ENCODE measurements around the gene MMP23B.
"Not testable (repeated sequence)": the region's sequence is repeated elsewhere in the genome, so short reads cannot be mapped to it uniquely, and the experiment has no call there.

Gene MMP23B

GRCh38 chr1:1671365-1672119 lies 39.6 kb downstream of the MMP23B start:
- DNase-seq: no peak

DNA sequence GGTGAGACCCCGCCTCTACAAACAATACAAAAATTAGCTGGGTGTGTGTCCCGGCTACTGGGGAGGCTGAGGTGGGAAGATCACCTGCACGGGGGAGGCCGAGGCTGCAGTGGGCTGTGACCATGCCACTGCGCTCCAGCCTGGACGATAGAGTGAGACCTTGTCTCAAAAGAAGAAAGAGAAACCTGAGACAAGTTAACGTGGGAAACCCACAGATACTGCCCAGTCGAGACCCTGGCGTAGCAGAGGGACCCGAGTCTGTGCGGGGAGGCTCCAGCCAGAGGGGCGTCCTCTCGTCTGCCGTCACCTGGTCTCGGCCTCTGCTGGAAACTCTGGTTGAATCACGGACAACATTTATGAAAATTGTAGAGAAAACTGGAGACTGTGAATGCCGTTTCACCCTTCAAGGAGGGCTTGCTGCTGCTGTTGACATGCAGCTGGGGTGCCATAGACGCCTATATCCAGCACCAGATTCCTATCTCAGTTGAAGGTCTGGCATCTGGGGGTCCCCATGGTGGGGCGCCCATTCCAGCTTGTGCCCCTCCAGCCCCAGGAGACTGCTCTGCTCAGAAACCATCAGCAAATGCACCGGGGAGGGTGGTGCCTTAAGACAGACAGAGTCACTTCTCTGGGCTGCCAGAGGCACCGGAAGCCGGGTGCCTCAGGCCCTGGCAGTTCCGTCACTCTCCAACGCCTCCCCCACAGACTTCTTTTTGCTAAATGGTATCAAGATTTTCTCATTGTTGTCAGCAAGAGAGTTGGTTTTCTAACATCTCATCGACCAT lies 40.4 kb downstream of the MMP23B start:
- DNase-seq: no peak

DNA sequence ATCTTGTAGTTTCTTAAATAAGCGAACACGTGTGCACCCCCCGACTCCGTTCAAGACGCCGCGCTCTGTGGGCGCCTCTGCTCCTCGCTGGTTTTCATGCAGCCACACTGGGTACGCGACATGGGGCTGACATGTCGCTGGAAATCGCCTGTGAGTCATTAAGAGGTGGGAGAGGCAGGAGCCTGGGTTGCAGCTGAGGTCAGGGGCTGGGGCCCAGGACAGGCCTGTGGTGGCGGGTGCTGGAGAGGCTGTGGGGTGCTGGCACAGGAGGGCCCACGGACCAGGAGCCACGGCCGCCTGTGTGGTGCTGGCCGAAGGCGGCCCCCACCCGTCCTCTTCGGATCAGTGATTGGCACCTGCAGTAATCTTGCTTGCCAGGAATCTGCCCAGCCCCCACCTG lies 42.8 kb downstream of the MMP23B start:
- DNase-seq: not testable (repeated sequence)

DNA sequence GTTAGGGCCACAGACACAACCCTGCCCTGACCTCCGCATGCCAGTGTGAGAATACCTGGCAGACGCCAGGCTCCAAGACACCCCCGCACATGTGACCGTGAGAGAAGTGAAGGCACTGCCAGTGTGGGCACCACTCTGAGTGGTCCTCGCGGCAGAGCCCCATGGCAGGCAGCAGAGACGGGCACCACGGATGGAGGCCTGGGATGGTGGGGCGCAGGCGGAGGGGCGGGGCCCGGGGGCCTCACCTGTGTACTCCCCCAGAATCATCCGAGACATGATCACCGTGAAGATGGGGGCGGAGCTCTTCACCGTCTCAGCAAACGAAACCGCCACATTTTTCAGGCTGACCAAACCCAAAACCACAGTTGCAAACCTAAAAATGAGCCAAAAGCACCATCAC lies 43.2 kb downstream of the MMP23B start:
- not testable (repeated sequence) for DNase-seq

- not testable (repeated sequence) for DNase-seq
Observed at GRCh38 chr1:1676087-1676486, 44.1 kb downstream of the MMP23B start.

GRCh38 chr1:1677718-1678580 lies 46.0 kb downstream of the MMP23B start:
- no peak for DNase-seq

DNA sequence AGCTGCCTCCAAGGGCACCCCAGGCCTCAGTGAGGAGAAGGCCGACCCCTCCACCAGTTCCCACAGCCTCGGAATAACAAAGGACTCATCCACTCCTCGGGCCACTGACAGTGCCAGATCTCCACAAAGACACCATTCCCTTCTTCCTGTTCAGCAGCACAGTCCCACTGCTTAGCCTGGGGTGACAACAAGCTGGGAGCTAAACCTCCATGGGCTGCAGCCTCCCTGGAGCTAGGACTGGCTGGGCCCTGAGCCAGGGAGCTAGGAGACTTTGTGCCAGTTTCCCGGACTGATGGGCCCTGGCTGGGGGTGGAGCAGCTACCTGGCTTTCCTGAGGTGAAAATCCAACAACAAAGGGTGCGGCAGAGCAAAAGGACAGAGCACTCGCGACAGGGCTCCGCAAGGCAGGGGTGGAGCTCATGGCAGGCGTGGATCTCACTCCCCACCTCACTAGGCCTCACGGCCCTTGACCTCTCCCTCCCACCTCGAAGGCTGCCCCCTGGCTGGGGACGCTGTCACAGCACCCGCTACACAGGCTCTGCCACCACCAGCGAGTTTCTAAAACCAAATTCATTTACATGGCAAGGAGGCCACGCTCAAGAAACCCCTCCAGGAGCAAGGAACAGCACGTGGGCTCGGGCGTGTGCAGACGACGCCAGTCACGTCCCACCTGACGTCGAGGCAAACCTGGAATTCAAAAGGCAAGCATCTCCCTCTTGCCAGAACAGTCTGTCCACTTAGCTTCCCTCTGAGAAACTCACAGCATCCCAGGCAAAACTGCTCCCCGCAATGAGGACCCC lies 46.8 kb downstream of the MMP23B start:
- DNase-seq: no peak

GRCh38 chr1:1680031-1680911 lies 48.3 kb downstream of the MMP23B start:
- DNase-seq: no peak

GRCh38 chr1:1680912-1681273 lies 48.9 kb downstream of the MMP23B start:
- DNase-seq: no peak

GRCh38 chr1:1683104-1683905 lies 51.3 kb downstream of the MMP23B start:
- no peak for DNase-seq

All from SIG-M5 (cell line).